Measurements from ENCODE around the gene ZNF583.

- TF ChIP-seq YY1 (IDR thresholded peaks at IDR 0.05; ENCODE audit: insufficient read depth, insufficient read length) (no peak), SUZ12 (IDR thresholded peaks at IDR 0.05; ENCODE audit: extremely low read depth, insufficient read depth, insufficient read length) (no peak)
Measured at GRCh38 chr19:56423276-56423984, 19.3 kb downstream of the ZNF583 start.
